GM18870 (cell line): ENCODE results near the gene EIF4EBP3.

ENCODE experiments used
- ATAC-seq: cut with Tn5 transposase; IDR thresholded peaks from one replicate; pipeline ENCODE4 v1.9.1; 2021; ENCODE audit warnings: moderate library complexity; ENCODE audit not compliant: unreplicated experiment

The EIF4EBP3 gene

GRCh38 chr5:140556438-140556837 is 9.0 kb downstream of the EIF4EBP3 start:
- ATAC-seq: no peak

- peak; percentile 83 for ATAC-seq
These were observed 9.8 kb downstream of the EIF4EBP3 start, which contains the start of gene SRA1 for GRCh38 chr5:140557136-140557805. Gene SRA1, minus strand, starts transcription at chr5:140557473. Its CDS starts 21 bp downstream, at chr5:140557452.

GRCh38 chr5:140557965-140558364 is 10.5 kb downstream of the EIF4EBP3 start:
- ATAC-seq: no peak

GRCh38 chr5:140558542-140558941 is 11.1 kb downstream of the EIF4EBP3 start:
- no peak for ATAC-seq

GRCh38 chr5:140560227-140560626 is 12.8 kb downstream of the EIF4EBP3 start:
- no peak for ATAC-seq

GRCh38 chr5:140561753-140562523 is 14.5 kb downstream of the EIF4EBP3 start:
- ATAC-seq: no peak

- no peak for ATAC-seq
These were observed 16.1 kb downstream of the EIF4EBP3 start for GRCh38 chr5:140563596-140563995.

GRCh38 chr5:140564196-140565023 is 16.9 kb downstream of the EIF4EBP3 start, which contains the start of the genes APBB3 and SLC35A4:
Gene APBB3, minus strand, starts transcription at chr5:140564598. Its CDS starts 353 bp downstream, at chr5:140564245.
Gene SLC35A4, plus strand, starts transcription at chr5:140564828. Its CDS starts 2,342 bp downstream, at chr5:140567170.
- peak; percentile 81 for ATAC-seq

GRCh38 chr5:140565024-140565779 is 17.7 kb downstream of the EIF4EBP3 start:
- ATAC-seq: no peak

GRCh38 chr5:140565780-140566095 is 18.3 kb downstream of the EIF4EBP3 start:
- no peak for ATAC-seq

GRCh38 chr5:140566665-140567064 is 19.2 kb downstream of the EIF4EBP3 start:
- ATAC-seq: no peak

GRCh38 chr5:140567136-140567818 is 19.8 kb downstream of the EIF4EBP3 start:
- ATAC-seq: no peak

GRCh38 chr5:140567871-140568270 is 20.4 kb downstream of the EIF4EBP3 start:
- ATAC-seq: no peak

GRCh38 chr5:140568443-140569063 is 21.1 kb downstream of the EIF4EBP3 start:
- no peak for ATAC-seq

- ATAC-seq: peak; percentile 38
These were observed 21.7 kb downstream of the EIF4EBP3 start for GRCh38 chr5:140569197-140569596.

GRCh38 chr5:140570058-140570457 is 22.6 kb downstream of the EIF4EBP3 start:
- no peak for ATAC-seq

- ATAC-seq: no peak
These were observed 23.0 kb downstream of the EIF4EBP3 start for GRCh38 chr5:140570488-140570887.

- ATAC-seq: no peak
These were observed 23.6 kb downstream of the EIF4EBP3 start for GRCh38 chr5:140571105-140571504.

GRCh38 chr5:140573683-140574082 is 26.2 kb downstream of the EIF4EBP3 start:
- no peak for ATAC-seq

- ATAC-seq: no peak
These were observed 26.7 kb downstream of the EIF4EBP3 start for GRCh38 chr5:140574165-140574564.
